Measurements from ENCODE around the gene SMARCA4. TPM values are rescaled to one million over a fixed set of nuclear protein-coding genes. Genes with fewer than 3 reads are reported as not detected.
A peak's percentile ranks its signal among the peaks of the same experiment; 100 is the strongest.
"Not testable (repeated sequence)": the region's sequence is repeated elsewhere in the genome, so short reads cannot be mapped to it uniquely, and the experiment has no call there.

The SMARCA4 gene
- total RNA-seq, 1 donor from 2014 or later = 513 TPM

GRCh38 chr19:10991521-10992081 lies 30.8 kb downstream of the SMARCA4 start:
- peak overlapping the region; percentile 50 for H3K27ac Mint-ChIP-seq (ENCODE audit: unreplicated experiment)
- peaks cover 5% of the 10 kb centered on the region for H3K9me3 Mint-ChIP-seq (ENCODE audit: unreplicated experiment)
- H3K27me3 Mint-ChIP-seq (ENCODE audit: unreplicated experiment) = peaks cover 13% of the 10 kb centered on the region
- no peaks in the 10 kb centered on the region for H3K36me3 Mint-ChIP-seq (ENCODE audit: unreplicated experiment)
- no peaks in the 10 kb centered on the region for H3K4me1 Mint-ChIP-seq (ENCODE audit: low read depth, unreplicated experiment)
- H3K4me3 Mint-ChIP-seq (ENCODE audit: unreplicated experiment) = no peak overlapping the region
- no peak for DNase-seq
- TF ChIP-seq CTCF (IDR thresholded peaks at IDR 0.05; ENCODE audit: partially characterized antibody, unreplicated experiment) = no peak

GRCh38 chr19:10992174-10992573 lies 31.3 kb downstream of the SMARCA4 start:
- not testable (repeated sequence) for H3K36me3 Mint-ChIP-seq (ENCODE audit: unreplicated experiment); H3K9me3 Mint-ChIP-seq (ENCODE audit: unreplicated experiment); H3K27ac Mint-ChIP-seq (ENCODE audit: unreplicated experiment); DNase-seq; H3K4me3 Mint-ChIP-seq (ENCODE audit: unreplicated experiment); H3K4me1 Mint-ChIP-seq (ENCODE audit: low read depth, unreplicated experiment)
- H3K27me3 Mint-ChIP-seq (ENCODE audit: unreplicated experiment) = peaks cover 15% of the 10 kb centered on the region

GRCh38 chr19:10995926-10996600 lies 35.2 kb downstream of the SMARCA4 start:
- H3K4me3 Mint-ChIP-seq (ENCODE audit: unreplicated experiment) = no peak overlapping the region
- no peak for TF ChIP-seq CTCF (IDR thresholded peaks at IDR 0.05; ENCODE audit: partially characterized antibody, unreplicated experiment)
- no peaks in the 10 kb centered on the region for H3K4me1 Mint-ChIP-seq (ENCODE audit: low read depth, unreplicated experiment)
- no peak overlapping the region for H3K27ac Mint-ChIP-seq (ENCODE audit: unreplicated experiment)
- peaks cover 10% of the 10 kb centered on the region for H3K9me3 Mint-ChIP-seq (ENCODE audit: unreplicated experiment)
- peaks cover 12% of the 10 kb centered on the region for H3K27me3 Mint-ChIP-seq (ENCODE audit: unreplicated experiment)
- no peaks in the 10 kb centered on the region for H3K36me3 Mint-ChIP-seq (ENCODE audit: unreplicated experiment)
- no peak for DNase-seq

GRCh38 chr19:10998045-10998533 lies 37.3 kb downstream of the SMARCA4 start:
- Mint-ChIP-seq H3K36me3 (ENCODE audit: unreplicated experiment) (peaks cover 4% of the 10 kb centered on the region), H3K27me3 (ENCODE audit: unreplicated experiment) (peaks cover 9% of the 10 kb centered on the region), H3K4me3 (ENCODE audit: unreplicated experiment) (no peak overlapping the region), H3K9me3 (ENCODE audit: unreplicated experiment) (peaks cover 10% of the 10 kb centered on the region), H3K4me1 (ENCODE audit: low read depth, unreplicated experiment) (no peaks in the 10 kb centered on the region), H3K27ac (ENCODE audit: unreplicated experiment) (peak overlapping the region; percentile 25)
- DNase-seq = no peak
- TF ChIP-seq CTCF (IDR thresholded peaks at IDR 0.05; ENCODE audit: partially characterized antibody, unreplicated experiment) = no peak

- Mint-ChIP-seq H3K9me3 (ENCODE audit: unreplicated experiment) (peaks cover 8% of the 10 kb centered on the region), H3K27ac (ENCODE audit: unreplicated experiment) (no peak overlapping the region), H3K4me1 (ENCODE audit: low read depth, unreplicated experiment) (no peaks in the 10 kb centered on the region), H3K36me3 (ENCODE audit: unreplicated experiment) (peaks cover 4% of the 10 kb centered on the region), H3K4me3 (ENCODE audit: unreplicated experiment) (no peak overlapping the region), H3K27me3 (ENCODE audit: unreplicated experiment) (peaks cover 9% of the 10 kb centered on the region)
- no peak for DNase-seq
- TF ChIP-seq CTCF (IDR thresholded peaks at IDR 0.05; ENCODE audit: partially characterized antibody, unreplicated experiment) = no peak
These were observed 37.8 kb downstream of the SMARCA4 start for GRCh38 chr19:10998666-10999065.

Measured in glutamatergic neuron (in vitro differentiated cells).